ENCODE results near the gene SH2B2.

SH2B2 gene

DNA sequence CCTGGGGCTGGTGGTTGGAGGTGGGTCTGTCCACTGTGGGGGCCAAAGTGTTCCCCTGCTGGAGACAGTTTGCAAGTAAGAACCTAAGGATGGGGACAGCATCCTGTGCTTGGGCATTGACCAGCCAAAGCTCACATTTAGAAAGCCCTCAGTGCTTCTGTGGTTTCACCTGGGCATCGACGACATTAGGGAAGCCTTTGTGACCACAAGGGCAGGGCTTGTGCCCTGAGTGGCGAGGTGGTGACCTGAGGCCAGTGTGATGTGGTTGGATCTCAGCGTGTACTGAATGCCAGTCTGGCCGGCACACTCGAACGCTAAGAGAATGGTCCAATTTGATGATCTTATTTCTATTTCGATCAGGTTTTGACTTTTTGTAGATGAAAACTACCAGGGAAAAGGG is 32.1 kb upstream of the SH2B2 start:
- TF ChIP-seq, protein P1, sequence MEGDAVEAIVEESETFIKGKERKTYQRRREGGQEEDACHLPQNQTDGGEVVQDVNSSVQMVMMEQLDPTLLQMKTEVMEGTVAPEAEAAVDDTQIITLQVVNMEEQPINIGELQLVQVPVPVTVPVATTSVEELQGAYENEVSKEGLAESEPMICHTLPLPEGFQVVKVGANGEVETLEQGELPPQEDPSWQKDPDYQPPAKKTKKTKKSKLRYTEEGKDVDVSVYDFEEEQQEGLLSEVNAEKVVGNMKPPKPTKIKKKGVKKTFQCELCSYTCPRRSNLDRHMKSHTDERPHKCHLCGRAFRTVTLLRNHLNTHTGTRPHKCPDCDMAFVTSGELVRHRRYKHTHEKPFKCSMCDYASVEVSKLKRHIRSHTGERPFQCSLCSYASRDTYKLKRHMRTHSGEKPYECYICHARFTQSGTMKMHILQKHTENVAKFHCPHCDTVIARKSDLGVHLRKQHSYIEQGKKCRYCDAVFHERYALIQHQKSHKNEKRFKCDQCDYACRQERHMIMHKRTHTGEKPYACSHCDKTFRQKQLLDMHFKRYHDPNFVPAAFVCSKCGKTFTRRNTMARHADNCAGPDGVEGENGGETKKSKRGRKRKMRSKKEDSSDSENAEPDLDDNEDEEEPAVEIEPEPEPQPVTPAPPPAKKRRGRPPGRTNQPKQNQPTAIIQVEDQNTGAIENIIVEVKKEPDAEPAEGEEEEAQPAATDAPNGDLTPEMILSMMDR (IDR thresholded peaks at IDR 0.05; ENCODE audit: control extremely low read depth, extremely low read depth, low read depth, missing control alignments): no peak
- CTCF ChIA-PET: no interaction called here
- POLR2A ChIA-PET: no interaction called here
- no peak for DNase-seq (ENCODE audit: extremely low spot score)

DNA sequence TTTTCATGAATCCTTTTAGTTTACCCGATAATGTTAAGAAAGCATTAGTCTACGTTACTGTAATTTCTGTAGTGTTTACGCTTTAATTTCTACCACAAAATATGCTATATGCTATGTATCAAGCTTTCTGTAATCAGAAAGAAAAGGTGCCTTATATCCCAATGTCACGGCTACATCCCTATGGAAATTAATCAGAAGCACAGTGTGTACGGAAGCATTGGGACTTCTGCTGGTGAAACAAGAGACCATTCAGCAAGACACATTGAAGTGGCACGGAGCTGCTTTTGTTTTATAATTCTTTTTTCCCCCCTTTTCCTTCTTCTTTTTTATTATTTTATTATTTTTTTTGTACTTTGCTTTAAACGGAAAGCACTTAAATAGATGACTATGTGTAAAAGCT is 31.2 kb upstream of the SH2B2 start:
- CTCF ChIA-PET: interaction anchor here (1.0 to 1.6 kb wide), 3 partner anchors 9 to 652 kb away, joined by 3 to 6 read pairs (median 3); no protein-coding TSS in a partner anchor

DNA sequence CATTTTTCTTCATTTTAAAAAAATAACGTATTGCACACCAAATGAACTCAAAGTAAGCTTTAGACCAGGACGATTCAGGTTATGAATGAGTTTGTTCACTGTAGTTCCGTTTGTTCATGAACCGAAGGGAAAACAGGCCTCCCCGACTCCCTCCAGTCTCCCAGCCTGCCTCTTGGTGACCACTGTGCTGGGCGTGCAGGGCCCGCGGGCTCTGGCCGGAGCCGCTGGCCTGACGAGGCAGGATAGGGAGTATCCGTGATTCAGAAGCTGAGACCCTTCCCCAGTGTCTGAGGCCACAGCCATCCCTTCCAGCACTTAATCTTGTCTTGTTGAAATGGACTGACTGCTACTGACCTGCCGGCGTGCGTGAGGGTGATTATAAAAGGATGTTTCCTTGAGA is 30.8 kb upstream of the SH2B2 start:
- ChIA-PET POLR2A (no interaction called here), CTCF (interaction anchor here (1.0 to 1.6 kb wide), 3 partner anchors 9 to 653 kb away, joined by 3 to 6 read pairs (median 3); no protein-coding TSS in a partner anchor)
- TF ChIP-seq, protein P1 (IDR thresholded peaks at IDR 0.05; ENCODE audit: control extremely low read depth, extremely low read depth, low read depth, missing control alignments): no peak

More for the DNA sequence above, 31.2 kb upstream of the SH2B2 start:
- no peak for DNase-seq (ENCODE audit: extremely low spot score)
- TF ChIP-seq, protein P1 (IDR thresholded peaks at IDR 0.05; ENCODE audit: control extremely low read depth, extremely low read depth, low read depth, missing control alignments): no peak
- POLR2A ChIA-PET: no interaction called here

DNA sequence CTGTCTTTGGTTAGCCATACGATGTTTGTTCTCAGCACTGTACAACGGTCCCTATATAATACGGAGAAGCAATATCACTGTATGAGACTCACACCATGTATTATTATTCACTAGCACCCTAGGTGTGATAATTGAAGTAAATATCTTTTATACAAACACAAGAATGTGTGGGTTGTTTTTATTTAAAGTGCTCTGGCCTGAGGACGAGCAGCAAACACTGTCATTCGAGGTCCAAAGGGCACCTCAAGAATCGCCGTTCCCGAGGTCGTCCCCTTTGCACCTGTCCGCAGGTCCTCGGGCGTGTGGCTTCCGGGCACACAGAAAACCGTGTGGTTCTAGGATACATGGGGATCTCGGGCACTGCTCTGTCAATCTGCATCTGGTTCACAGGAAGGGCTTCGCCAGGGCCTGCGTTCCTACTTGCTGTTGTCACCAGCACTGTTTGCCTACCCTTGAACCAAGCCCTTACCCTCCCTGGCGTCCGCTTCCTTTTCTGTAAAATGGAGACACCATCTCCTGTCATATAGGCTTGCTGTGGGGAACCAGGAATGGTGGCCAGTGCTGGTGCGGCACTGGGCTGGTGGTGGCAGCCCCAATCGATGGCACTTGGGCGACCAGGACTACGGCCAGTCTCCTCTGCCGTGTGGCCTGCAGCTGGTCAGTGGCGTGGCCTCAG is 28.5 kb upstream of the SH2B2 start:
- TF ChIP-seq, protein P1 (IDR thresholded peaks at IDR 0.05; ENCODE audit: control extremely low read depth, extremely low read depth, low read depth, missing control alignments): no peak
- POLR2A ChIA-PET: no interaction called here
- CTCF ChIA-PET: no interaction called here
- no peak for DNase-seq (ENCODE audit: extremely low spot score)

More for the DNA sequence above, 30.8 kb upstream of the SH2B2 start:
- DNase-seq (ENCODE audit: extremely low spot score): no peak

DNA sequence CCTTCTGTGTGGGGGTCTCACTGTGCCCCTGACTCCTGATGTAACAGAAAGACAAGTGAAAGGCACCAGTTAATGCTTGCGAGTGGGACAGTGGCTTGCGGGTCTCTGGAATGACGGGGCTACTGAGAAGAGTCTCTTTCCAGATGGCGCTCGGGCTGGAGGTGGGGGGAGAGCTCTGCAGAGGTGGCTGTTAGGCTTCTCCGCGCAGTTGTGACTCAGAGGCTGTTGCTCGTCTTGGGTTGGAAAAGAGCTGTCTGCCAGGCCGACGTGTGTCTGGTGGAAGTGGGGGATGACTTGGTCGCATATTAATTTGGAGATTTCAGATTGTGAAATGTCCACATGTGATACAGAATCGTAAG is 27.9 kb upstream of the SH2B2 start:
- DNase-seq (ENCODE audit: extremely low spot score): no peak
- TF ChIP-seq, protein P1 (IDR thresholded peaks at IDR 0.05; ENCODE audit: control extremely low read depth, extremely low read depth, low read depth, missing control alignments): no peak
- CTCF ChIA-PET: no interaction called here
- POLR2A ChIA-PET: no interaction called here

DNA sequence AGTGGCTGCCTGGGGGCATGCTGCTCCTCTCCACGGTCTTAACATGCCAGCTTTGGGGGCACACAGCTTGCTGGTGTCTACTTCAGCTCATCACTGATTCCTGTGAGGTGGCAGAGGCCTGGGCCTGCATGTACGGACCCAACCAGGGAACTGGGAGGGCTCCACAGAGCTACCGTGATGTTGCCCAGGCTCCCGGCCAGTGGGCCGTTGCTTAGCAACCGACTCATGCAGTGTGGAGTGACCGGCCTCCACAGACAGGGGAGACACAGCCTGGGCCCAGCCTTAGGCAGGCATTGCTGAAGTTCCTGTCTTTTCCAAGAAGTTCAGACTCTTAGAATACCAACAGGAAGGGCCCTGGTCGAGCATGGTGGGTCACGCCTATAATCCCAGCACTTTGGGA is 25.8 kb upstream of the SH2B2 start:
- TF ChIP-seq, protein P1 (IDR thresholded peaks at IDR 0.05; ENCODE audit: control extremely low read depth, extremely low read depth, low read depth, missing control alignments): no peak
- ChIA-PET CTCF (interaction anchor here (1.1 to 1.9 kb wide), 3 partner anchors 12 to 658 kb away, joined by 3 to 5 read pairs (median 5); no protein-coding TSS in a partner anchor), POLR2A (no interaction called here)
- no peak for DNase-seq (ENCODE audit: extremely low spot score)

Data from GM10248 (cell line).